HK-2 (cell line): ENCODE data around the gene MIB2.
"Not testable (repeated sequence)": the region's sequence is repeated elsewhere in the genome, so short reads cannot be mapped to it uniquely, and the experiment has no call there.

Experiments
- DNase-seq: peaks from one replicate; pipeline ENCODE4 v3.0.0-alpha.2; 2018; ENCODE audit not compliant: unreplicated experiment

MIB2 gene

GRCh38 chr1:1627261-1627828 is 12.0 kb downstream of the MIB2 start:
- DNase-seq = peak; percentile 0

GRCh38 chr1:1627829-1628753 is 12.8 kb downstream of the MIB2 start:
- peak; percentile 0 for DNase-seq

GRCh38 chr1:1628754-1629429 is 13.6 kb downstream of the MIB2 start:
- DNase-seq = no peak

- no peak for DNase-seq
These were observed 14.3 kb downstream of the MIB2 start for GRCh38 chr1:1629430-1630190.

GRCh38 chr1:1630191-1630964 is 15.1 kb downstream of the MIB2 start:
- DNase-seq = no peak

GRCh38 chr1:1630965-1631781 is 15.9 kb downstream of the MIB2 start:
- DNase-seq = no peak

- DNase-seq = no peak
These were observed 16.6 kb downstream of the MIB2 start, which contains the start of gene MMP23B for GRCh38 chr1:1631782-1632420. TSS of gene MMP23B (plus strand) at chr1:1632173. CDS start at chr1:1632219, 46 bp downstream.

- not testable (repeated sequence) for DNase-seq
These were observed 18.1 kb downstream of the MIB2 start for GRCh38 chr1:1633409-1633808.

GRCh38 chr1:1634613-1635012 is 19.3 kb downstream of the MIB2 start:
- not testable (repeated sequence) for DNase-seq

- not testable (repeated sequence) for DNase-seq
These were observed 21.6 kb downstream of the MIB2 start for GRCh38 chr1:1636621-1637478.

GRCh38 chr1:1637479-1637875 is 22.2 kb downstream of the MIB2 start:
- not testable (repeated sequence) for DNase-seq

- not testable (repeated sequence) for DNase-seq
These were observed 23.2 kb downstream of the MIB2 start for GRCh38 chr1:1638528-1638927.

GRCh38 chr1:1639368-1639767 is 24.1 kb downstream of the MIB2 start:
- DNase-seq = not testable (repeated sequence)

- not testable (repeated sequence) for DNase-seq
These were observed 24.8 kb downstream of the MIB2 start for GRCh38 chr1:1640081-1640480.

GRCh38 chr1:1640711-1641461 is 25.6 kb downstream of the MIB2 start:
- DNase-seq = not testable (repeated sequence)

- DNase-seq = not testable (repeated sequence)
These were observed 31.0 kb downstream of the MIB2 start for GRCh38 chr1:1646326-1646725.

GRCh38 chr1:1647567-1648241 is 32.4 kb downstream of the MIB2 start:
- not testable (repeated sequence) for DNase-seq
